ENCODE results near the gene SLC35G6. TPM values are rescaled to one million over a fixed set of nuclear protein-coding genes. Genes with fewer than 3 reads are reported as not detected.

Gene SLC35G6
- polyA plus RNA-seq, 2 of the 4 experiments (the other 2 are of a cell fraction) = not detected

DNA sequence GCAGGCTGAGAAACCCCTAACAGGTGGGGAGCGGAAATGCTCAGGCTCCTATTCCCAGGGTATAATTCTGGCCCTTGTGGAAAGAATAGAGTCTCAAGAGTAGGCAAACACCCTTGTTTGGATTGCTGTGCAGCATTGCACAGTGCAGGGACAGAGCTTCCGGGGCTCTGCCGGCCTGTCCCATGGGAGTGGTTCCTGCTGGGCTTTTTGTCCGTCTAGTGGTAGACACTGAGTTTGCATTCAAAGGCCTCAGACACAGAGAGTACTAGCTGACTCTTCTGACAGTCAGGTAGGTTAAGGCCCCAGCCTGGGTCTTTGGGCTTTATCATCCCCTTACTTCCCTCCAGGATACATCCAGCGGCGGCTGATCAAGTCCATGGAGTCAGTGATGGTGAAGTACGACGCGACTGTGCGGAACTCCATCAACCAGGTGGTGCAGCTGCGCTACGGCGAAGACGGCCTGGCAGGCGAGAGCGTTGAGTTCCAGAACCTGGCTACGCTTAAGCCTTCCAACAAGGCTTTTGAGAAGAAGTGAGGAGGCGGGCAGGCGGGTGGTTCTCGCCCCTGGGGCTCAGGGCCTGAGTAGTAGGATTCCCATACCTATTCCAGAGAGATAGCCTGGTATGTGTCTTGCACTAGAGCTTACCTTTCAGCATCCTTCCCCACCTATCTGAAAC, 21.1 kb downstream of the SLC35G6 start:
- TF ChIP-seq JUN (IDR thresholded peaks at IDR 0.05) (no peak), BHLHE40 (IDR thresholded peaks at IDR 0.05; ENCODE audit: low read depth, low read length) (no peak), E2F6 (IDR thresholded peaks at IDR 0.05; ENCODE audit: borderline replicate concordance, low read depth) (no peak), POLR2A (IDR thresholded peaks at IDR 0.05; ENCODE audit: low read length) (no peak), MAFK (IDR thresholded peaks at IDR 0.05; ENCODE audit: partially characterized antibody) (no peak), NFE2L2 (conservative IDR thresholded peaks at IDR 0.05; ENCODE audit: low read length) (no peak), HOXB5 (CRISPR knock-in tag; IDR thresholded peaks at IDR 0.05) (no peak), KDM5A (IDR thresholded peaks at IDR 0.05) (no peak), RFX5 (IDR thresholded peaks at IDR 0.05) (no peak)
- TF ChIP-seq, protein P1, sequence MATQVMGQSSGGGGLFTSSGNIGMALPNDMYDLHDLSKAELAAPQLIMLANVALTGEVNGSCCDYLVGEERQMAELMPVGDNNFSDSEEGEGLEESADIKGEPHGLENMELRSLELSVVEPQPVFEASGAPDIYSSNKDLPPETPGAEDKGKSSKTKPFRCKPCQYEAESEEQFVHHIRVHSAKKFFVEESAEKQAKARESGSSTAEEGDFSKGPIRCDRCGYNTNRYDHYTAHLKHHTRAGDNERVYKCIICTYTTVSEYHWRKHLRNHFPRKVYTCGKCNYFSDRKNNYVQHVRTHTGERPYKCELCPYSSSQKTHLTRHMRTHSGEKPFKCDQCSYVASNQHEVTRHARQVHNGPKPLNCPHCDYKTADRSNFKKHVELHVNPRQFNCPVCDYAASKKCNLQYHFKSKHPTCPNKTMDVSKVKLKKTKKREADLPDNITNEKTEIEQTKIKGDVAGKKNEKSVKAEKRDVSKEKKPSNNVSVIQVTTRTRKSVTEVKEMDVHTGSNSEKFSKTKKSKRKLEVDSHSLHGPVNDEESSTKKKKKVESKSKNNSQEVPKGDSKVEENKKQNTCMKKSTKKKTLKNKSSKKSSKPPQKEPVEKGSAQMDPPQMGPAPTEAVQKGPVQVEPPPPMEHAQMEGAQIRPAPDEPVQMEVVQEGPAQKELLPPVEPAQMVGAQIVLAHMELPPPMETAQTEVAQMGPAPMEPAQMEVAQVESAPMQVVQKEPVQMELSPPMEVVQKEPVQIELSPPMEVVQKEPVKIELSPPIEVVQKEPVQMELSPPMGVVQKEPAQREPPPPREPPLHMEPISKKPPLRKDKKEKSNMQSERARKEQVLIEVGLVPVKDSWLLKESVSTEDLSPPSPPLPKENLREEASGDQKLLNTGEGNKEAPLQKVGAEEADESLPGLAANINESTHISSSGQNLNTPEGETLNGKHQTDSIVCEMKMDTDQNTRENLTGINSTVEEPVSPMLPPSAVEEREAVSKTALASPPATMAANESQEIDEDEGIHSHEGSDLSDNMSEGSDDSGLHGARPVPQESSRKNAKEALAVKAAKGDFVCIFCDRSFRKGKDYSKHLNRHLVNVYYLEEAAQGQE (IDR thresholded peaks at IDR 0.05) = no peak
- TF ChIP-seq, protein P2, sequence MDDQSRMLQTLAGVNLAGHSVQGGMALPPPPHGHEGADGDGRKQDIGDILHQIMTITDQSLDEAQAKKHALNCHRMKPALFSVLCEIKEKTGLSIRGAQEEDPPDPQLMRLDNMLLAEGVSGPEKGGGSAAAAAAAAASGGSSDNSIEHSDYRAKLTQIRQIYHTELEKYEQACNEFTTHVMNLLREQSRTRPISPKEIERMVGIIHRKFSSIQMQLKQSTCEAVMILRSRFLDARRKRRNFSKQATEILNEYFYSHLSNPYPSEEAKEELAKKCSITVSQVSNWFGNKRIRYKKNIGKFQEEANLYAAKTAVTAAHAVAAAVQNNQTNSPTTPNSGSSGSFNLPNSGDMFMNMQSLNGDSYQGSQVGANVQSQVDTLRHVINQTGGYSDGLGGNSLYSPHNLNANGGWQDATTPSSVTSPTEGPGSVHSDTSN (IDR thresholded peaks at IDR 0.05) = no peak
- DNase-seq (ENCODE audit: low read depth in 1 of 2, low spot score in 1 of 2) (no peak), FAIRE-seq (no peak), ATAC-seq (peak; percentile 81 to 86)
- Histone ChIP-seq H3K4me1 (no peaks in the 10 kb centered on the region), H3K9me3 (no peaks in the 10 kb centered on the region), H3K4me3 (no peak overlapping the region), H3K27ac (no peak overlapping the region), H3K4me2 (no peak overlapping the region)
- POLR2A ChIA-PET = interaction anchor here (1.0 kb wide), 1 partner anchor 18 kb away, joined by 3 read pairs; the partner anchor contains the start of gene POLR2A
- 87% methylated on average over 20 of the region's 20 CpGs for WGBS (ENCODE audit: missing lambda C conversion rate)
- CTCF ChIA-PET = interaction anchor here (0.6 to 7.4 kb wide), 13 partner anchors 11 to 221 kb away, joined by 3 to 72 read pairs (median 4); partner anchors contain the start of genes SENP3, SLC2A4, TMEM95 and ZBTB4

GRCh38 chr17:7502987-7503386, 21.7 kb downstream of the SLC35G6 start:
- Histone ChIP-seq H3K9me3 (no peaks in the 10 kb centered on the region), H3K4me1 (no peaks in the 10 kb centered on the region), H3K27ac (no peak overlapping the region), H3K4me2 (no peak overlapping the region), H3K4me3 (no peak overlapping the region)
- FAIRE-seq (no peak), DNase-seq (ENCODE audit: low read depth in 1 of 2, low spot score in 1 of 2) (peak in 1 of 2 experiments; percentile 37), ATAC-seq (peak; percentile 62 to 72)
- WGBS (ENCODE audit: missing lambda C conversion rate) = 94% methylated on average over 14 of the region's 14 CpGs
- POLR2A ChIA-PET = interaction anchor here (1.0 kb wide), 1 partner anchor 19 kb away, joined by 3 read pairs; the partner anchor contains the start of gene POLR2A
- CTCF ChIA-PET = interaction anchor here (0.9 to 7.4 kb wide), 11 partner anchors 10 to 222 kb away, joined by 3 to 72 read pairs (median 4); partner anchors contain the start of genes SENP3, SLC2A4 and TMEM95
- TF ChIP-seq SMC3 (IDR thresholded peaks at IDR 0.05) = 0 out of 3 replicates have a peak, but pooled peaks have one; percentile 28
- TF ChIP-seq, protein P2 (IDR thresholded peaks at IDR 0.05) = no peak
- TF ChIP-seq, protein P3, sequence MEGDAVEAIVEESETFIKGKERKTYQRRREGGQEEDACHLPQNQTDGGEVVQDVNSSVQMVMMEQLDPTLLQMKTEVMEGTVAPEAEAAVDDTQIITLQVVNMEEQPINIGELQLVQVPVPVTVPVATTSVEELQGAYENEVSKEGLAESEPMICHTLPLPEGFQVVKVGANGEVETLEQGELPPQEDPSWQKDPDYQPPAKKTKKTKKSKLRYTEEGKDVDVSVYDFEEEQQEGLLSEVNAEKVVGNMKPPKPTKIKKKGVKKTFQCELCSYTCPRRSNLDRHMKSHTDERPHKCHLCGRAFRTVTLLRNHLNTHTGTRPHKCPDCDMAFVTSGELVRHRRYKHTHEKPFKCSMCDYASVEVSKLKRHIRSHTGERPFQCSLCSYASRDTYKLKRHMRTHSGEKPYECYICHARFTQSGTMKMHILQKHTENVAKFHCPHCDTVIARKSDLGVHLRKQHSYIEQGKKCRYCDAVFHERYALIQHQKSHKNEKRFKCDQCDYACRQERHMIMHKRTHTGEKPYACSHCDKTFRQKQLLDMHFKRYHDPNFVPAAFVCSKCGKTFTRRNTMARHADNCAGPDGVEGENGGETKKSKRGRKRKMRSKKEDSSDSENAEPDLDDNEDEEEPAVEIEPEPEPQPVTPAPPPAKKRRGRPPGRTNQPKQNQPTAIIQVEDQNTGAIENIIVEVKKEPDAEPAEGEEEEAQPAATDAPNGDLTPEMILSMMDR (IDR thresholded peaks at IDR 0.05) = peak; percentile 31; the same call in 2 of the 3 replicates
- no peak for TF ChIP-seq HOXA7 (CRISPR knock-in tag; IDR thresholded peaks at IDR 0.05)
- TF ChIP-seq HDAC2 (IDR thresholded peaks at IDR 0.05) = no peak
- TF ChIP-seq RAD21 (conservative IDR thresholded peaks at IDR 0.05 in 1 of 2, IDR thresholded peaks at IDR 0.05 in 1 of 2) = peak; percentile 34 to 54; a peak in 4 of 5 replicates

Data from A549 (cell line).